Activated CD4-positive, alpha-beta T cell treated with anti-CD3 and anti-CD28 coated beads, Interleukin-2, amount 50 U/mL, for 24 hours (primary cell): ENCODE results near the gene TSHZ3.

Source experiments
- DNase-seq, 2 donors: peaks; one replicate each; pipeline ENCODE4 v3.0.0-alpha.2; 2020; ENCODE audit warnings: low read depth in 1 of 2, low spot score in 1 of 2

TSHZ3 gene

GRCh38 chr19:31290931-31291590 lies 58.2 kb downstream of the TSHZ3 start:
- DNase-seq = no peak

- DNase-seq = no peak
Observed at GRCh38 chr19:31289976-31290375, 59.3 kb downstream of the TSHZ3 start.

- DNase-seq = no peak
Observed at GRCh38 chr19:31289381-31289880, 59.8 kb downstream of the TSHZ3 start.

- no peak for DNase-seq
Observed at GRCh38 chr19:31286491-31286890, 62.7 kb downstream of the TSHZ3 start.

- DNase-seq = no peak
Observed at GRCh38 chr19:31285744-31286143, 63.5 kb downstream of the TSHZ3 start.

- no peak for DNase-seq
Observed at GRCh38 chr19:31284621-31285020, 64.6 kb downstream of the TSHZ3 start.

- no peak for DNase-seq
Observed at GRCh38 chr19:31283701-31284100, 65.5 kb downstream of the TSHZ3 start.

- no peak for DNase-seq
Observed at GRCh38 chr19:31282346-31282745, 66.9 kb downstream of the TSHZ3 start.

GRCh38 chr19:31280287-31281006 lies 68.8 kb downstream of the TSHZ3 start:
- no peak for DNase-seq

GRCh38 chr19:31279436-31279765 lies 69.8 kb downstream of the TSHZ3 start:
- DNase-seq = no peak

- DNase-seq = no peak
Observed at GRCh38 chr19:31278555-31279435, 70.4 kb downstream of the TSHZ3 start.

- no peak for DNase-seq
Observed at GRCh38 chr19:31277516-31277915, 71.7 kb downstream of the TSHZ3 start.

GRCh38 chr19:31276831-31277230 lies 72.4 kb downstream of the TSHZ3 start:
- no peak for DNase-seq

GRCh38 chr19:31275068-31275334 lies 74.2 kb downstream of the TSHZ3 start:
- DNase-seq = no peak

- DNase-seq = no peak
Observed at GRCh38 chr19:31274251-31275067, 74.8 kb downstream of the TSHZ3 start.

- no peak for DNase-seq
Observed at GRCh38 chr19:31272583-31273106, 76.6 kb downstream of the TSHZ3 start.

GRCh38 chr19:31271306-31271911 lies 77.8 kb downstream of the TSHZ3 start:
- DNase-seq = no peak

- DNase-seq = no peak
Observed at GRCh38 chr19:31270897-31271296, 78.3 kb downstream of the TSHZ3 start.

- no peak for DNase-seq
Observed at GRCh38 chr19:31269425-31270127, 79.7 kb downstream of the TSHZ3 start.
